Fibroblast of the aortic adventitia (primary cell): ENCODE measurements around the gene SPOCK3. TPM values are rescaled to one million over a fixed set of nuclear protein-coding genes. Genes with fewer than 3 reads are reported as not detected.
"Not testable (repeated sequence)": the region's sequence is repeated elsewhere in the genome, so short reads cannot be mapped to it uniquely, and the experiment has no call there.

ENCODE experiments used
- DNase-seq: peaks from one replicate; pipeline ENCODE4 v3.0.0-alpha.2; 2010; ENCODE audit warnings: low read depth
- H3K4me3 ChIP-seq: 2 replicates; pipeline ENCODE4 v1.5.1; 2011; ENCODE audit warnings: low read depth, mild to moderate bottlenecking, control low read depth, low read length, moderate library complexity
- total RNA-seq: library from RNA; depleted of rRNA; stranded (reverse); fragments of >200 nt; gene quantifications from 2 replicates; pipeline ENCODE4 v1.2.3, GENCODE V29; 2012; ENCODE audit warnings: low replicate concordance
- TF ChIP-seq, protein P1 (sequence below): IDR thresholded peaks from 2 replicates; pipeline ENCODE4 v1.5.1; 2011; ENCODE audit warnings: mild to moderate bottlenecking, low read length, control low read depth, inconsistent platforms; ENCODE audit not compliant: insufficient read depth

Gene SPOCK3
- total RNA-seq, 1 donor = 7.2 TPM

DNA sequence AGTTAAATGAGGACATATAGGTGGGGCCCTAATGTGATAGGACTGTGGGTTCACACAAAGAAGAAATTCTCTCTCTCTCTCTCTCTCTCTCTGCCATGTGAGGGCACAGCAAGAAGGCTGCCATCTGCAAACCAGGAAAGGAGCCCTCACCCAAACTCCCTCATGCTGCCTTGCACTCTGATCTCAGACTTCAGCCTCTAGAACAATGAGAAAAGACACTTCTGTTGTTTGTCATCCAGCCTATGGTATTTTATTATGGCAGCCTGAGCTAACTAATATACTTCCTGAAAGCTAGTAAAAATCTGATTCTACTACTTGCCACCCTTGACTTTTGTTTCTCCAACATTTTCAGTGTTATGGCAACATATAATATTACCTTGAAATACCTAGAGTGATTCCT is 425.9 kb downstream of the SPOCK3 start:
- no peak for DNase-seq
- no peak overlapping the region for H3K4me3 ChIP-seq
- TF ChIP-seq, protein P1, sequence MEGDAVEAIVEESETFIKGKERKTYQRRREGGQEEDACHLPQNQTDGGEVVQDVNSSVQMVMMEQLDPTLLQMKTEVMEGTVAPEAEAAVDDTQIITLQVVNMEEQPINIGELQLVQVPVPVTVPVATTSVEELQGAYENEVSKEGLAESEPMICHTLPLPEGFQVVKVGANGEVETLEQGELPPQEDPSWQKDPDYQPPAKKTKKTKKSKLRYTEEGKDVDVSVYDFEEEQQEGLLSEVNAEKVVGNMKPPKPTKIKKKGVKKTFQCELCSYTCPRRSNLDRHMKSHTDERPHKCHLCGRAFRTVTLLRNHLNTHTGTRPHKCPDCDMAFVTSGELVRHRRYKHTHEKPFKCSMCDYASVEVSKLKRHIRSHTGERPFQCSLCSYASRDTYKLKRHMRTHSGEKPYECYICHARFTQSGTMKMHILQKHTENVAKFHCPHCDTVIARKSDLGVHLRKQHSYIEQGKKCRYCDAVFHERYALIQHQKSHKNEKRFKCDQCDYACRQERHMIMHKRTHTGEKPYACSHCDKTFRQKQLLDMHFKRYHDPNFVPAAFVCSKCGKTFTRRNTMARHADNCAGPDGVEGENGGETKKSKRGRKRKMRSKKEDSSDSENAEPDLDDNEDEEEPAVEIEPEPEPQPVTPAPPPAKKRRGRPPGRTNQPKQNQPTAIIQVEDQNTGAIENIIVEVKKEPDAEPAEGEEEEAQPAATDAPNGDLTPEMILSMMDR = no peak

GRCh38 chr4:166802346-166802745 is 431.9 kb downstream of the SPOCK3 start:
- H3K4me3 ChIP-seq = no peak overlapping the region
- TF ChIP-seq, protein P1 = no peak
- DNase-seq = no peak

DNA sequence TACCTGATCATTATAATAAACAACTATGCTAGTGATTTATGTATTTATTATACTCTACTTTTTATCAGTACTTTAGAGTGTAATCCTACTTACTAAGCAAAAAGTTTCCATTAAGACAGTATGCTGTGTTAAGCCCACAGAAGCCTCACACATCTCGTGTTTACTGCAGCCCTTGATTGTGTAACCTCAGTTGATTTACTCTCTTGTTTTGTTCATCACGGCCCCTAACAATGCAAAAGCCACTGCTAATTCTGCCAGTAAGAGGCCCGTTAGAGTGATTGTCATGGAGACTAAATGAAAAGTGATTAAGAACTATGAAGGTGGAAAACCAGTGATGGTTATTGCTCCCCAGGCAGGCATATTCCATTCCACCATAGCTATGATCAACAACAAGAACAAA is 436.2 kb downstream of the SPOCK3 start:
- DNase-seq = no peak
- H3K4me3 ChIP-seq = no peak overlapping the region
- TF ChIP-seq, protein P1 = no peak

- no peak for DNase-seq
- H3K4me3 ChIP-seq = no peak overlapping the region
- TF ChIP-seq, protein P1 = no peak
Observed at GRCh38 chr4:166777760-166778159, 456.5 kb downstream of the SPOCK3 start.

- TF ChIP-seq, protein P1 = no peak
- H3K4me3 ChIP-seq = no peak overlapping the region
- no peak for DNase-seq
Observed at GRCh38 chr4:166763018-166763417, 471.3 kb downstream of the SPOCK3 start.

- H3K4me3 ChIP-seq = no peak overlapping the region
- DNase-seq = no peak
- TF ChIP-seq, protein P1 = no peak
Observed at GRCh38 chr4:166741742-166742141, 492.6 kb downstream of the SPOCK3 start.

GRCh38 chr4:166739215-166739614 is 495.1 kb downstream of the SPOCK3 start:
- not testable (repeated sequence) for H3K4me3 ChIP-seq, DNase-seq
